ENCODE measurements around the gene LPAR2.

The LPAR2 gene

DNA sequence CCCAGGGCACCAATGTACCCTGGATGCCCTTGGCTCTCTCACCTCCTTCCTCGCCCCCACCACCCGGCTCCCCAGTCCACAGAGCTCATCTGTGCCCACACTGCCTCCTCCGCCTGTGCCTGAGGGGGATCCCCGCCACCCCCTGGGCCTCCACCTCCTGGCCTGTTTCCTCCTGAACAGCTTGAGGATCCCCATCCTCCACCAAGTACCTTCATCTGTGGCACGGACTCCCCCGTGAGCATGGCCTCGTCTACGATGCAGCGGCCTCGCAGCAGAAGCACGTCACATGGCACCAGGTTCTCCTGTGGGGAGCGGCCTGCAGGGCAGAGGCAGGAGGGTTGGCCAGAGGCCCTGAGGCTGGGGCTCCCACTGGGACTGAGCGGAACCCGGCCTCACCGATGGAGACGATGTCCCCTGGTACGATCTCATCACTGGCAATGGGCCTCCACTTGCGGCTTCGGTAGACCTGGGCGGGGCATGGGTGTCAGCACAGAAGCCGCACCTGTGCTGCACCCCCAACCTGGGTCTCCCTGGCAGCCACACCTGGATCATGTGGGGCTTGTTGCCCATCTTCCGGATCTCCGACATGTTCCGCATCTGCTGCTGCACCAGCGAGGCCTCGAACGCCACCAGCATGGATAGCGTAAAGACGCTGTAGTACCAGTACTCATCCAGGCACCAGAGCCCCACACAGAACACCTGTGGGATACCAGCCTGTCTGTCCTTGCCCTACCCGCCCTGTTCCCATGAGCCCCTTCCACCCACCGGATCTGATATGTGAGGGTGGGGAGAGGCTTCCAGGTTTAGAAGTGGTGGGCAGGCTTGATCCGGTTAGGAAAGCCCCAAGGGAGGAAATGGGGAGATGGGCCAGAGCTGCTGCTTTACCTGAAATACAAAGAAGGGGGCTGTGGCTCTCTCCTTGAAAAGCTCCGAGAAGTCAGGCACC is 28.7 kb upstream of the LPAR2 start:
- H3K36me3 ChIP-seq (ENCODE audit: low read depth), result peaks cover 88% of the 10 kb centered on the region
- TF ChIP-seq CTCF (IDR thresholded peaks at IDR 0.05; ENCODE audit: poor library complexity, severe bottlenecking), result no peak

DNA sequence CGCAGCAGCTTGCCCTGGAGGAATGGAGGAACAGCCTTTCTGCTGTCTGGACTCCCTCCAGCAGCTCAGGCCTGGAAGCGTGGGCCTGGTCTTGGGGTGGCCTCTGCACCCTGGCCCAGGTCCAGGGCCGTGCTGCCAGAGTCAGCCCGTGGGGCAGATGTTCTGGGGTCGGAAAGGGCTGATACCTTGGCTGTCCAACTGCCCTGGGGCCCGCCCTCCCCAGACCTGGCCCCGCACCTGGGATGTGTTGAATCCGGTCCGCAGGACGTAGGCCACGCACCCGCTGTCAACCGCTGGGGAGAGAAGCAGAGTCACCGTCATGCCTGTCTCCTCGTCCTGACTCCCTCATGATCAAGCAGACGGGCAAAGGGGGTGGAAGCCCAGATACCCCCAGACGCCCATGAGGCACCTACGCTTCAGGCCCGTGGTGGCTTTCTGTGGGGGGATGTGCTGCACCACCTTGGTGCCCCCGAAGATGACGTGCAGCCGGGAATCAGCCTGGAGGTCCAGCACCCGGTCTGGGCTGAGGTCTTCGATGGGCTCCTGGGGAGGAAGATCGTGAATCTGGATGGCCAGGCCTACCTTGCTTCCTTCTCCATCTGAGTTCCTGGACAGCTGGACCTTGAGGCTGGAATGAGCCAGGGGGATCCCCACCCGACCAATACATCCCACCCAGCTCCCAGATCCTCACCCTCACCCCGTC is 27.8 kb upstream of the LPAR2 start:
- DNase-seq (ENCODE audit: low spot score) (no peak), ATAC-seq (ENCODE audit: low read depth) (no peak)
- Histone ChIP-seq H3K4me3 (ENCODE audit: severe bottlenecking) (no peak overlapping the region), H3K36me3 (ENCODE audit: low read depth) (peaks cover 88% of the 10 kb centered on the region), H3K4me1 (ENCODE audit: insufficient read depth, poor library complexity, severe bottlenecking) (no peaks in the 10 kb centered on the region), H3K27ac (ENCODE audit: poor library complexity, severe bottlenecking) (no peak overlapping the region), H3K27me3 (ENCODE audit: insufficient read depth, poor library complexity, severe bottlenecking) (no peaks in the 10 kb centered on the region), H3K9me3 (ENCODE audit: severe bottlenecking) (no peaks in the 10 kb centered on the region)
- no peak for TF ChIP-seq CTCF (IDR thresholded peaks at IDR 0.05; ENCODE audit: poor library complexity, severe bottlenecking)

More for the DNA sequence above, 28.7 kb upstream of the LPAR2 start:
- ATAC-seq (ENCODE audit: low read depth) (no peak), DNase-seq (ENCODE audit: low spot score) (no peak)
- no peak overlapping the region for H3K4me3 ChIP-seq (ENCODE audit: severe bottlenecking)
- no peaks in the 10 kb centered on the region for H3K27me3 ChIP-seq (ENCODE audit: insufficient read depth, poor library complexity, severe bottlenecking)
- H3K27ac ChIP-seq (ENCODE audit: poor library complexity, severe bottlenecking), result no peak overlapping the region
- H3K9me3 ChIP-seq (ENCODE audit: severe bottlenecking), result no peaks in the 10 kb centered on the region
- H3K4me1 ChIP-seq (ENCODE audit: insufficient read depth, poor library complexity, severe bottlenecking), result no peaks in the 10 kb centered on the region

DNA sequence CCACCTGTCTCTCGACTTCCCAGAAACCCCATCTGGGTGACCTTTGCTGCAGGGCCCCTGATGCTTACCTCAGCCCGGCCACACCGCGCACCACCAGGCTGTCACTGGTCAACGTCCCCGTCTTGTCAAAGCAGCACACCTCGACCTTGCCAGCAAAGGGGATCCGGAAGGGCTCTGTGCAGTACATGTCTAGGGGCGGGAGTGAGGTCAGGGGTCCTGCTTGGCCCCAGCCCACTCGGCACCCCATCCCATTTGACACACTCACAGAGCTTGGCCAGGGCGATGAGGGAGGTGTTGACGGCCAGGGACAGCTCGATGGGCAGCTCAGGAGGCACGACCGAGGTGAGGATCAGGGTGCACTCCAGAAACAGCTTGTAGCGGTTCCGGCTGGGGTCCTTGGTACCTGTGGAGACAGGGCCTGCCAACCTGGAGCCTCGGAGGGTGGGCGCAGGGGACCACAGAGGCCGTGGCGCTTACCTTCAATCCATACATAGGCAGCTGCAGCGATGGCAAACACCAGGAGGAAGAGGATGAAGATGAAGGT is 27.1 kb upstream of the LPAR2 start:
- ATAC-seq (ENCODE audit: low read depth) (no peak), DNase-seq (ENCODE audit: low spot score) (no peak)
- Histone ChIP-seq H3K4me3 (ENCODE audit: severe bottlenecking) (no peak overlapping the region), H3K36me3 (ENCODE audit: low read depth) (peaks cover 91% of the 10 kb centered on the region), H3K4me1 (ENCODE audit: insufficient read depth, poor library complexity, severe bottlenecking) (no peaks in the 10 kb centered on the region), H3K27me3 (ENCODE audit: insufficient read depth, poor library complexity, severe bottlenecking) (no peaks in the 10 kb centered on the region), H3K27ac (ENCODE audit: poor library complexity, severe bottlenecking) (no peak overlapping the region), H3K9me3 (ENCODE audit: severe bottlenecking) (no peaks in the 10 kb centered on the region)
- no peak for TF ChIP-seq CTCF (IDR thresholded peaks at IDR 0.05; ENCODE audit: poor library complexity, severe bottlenecking)

DNA sequence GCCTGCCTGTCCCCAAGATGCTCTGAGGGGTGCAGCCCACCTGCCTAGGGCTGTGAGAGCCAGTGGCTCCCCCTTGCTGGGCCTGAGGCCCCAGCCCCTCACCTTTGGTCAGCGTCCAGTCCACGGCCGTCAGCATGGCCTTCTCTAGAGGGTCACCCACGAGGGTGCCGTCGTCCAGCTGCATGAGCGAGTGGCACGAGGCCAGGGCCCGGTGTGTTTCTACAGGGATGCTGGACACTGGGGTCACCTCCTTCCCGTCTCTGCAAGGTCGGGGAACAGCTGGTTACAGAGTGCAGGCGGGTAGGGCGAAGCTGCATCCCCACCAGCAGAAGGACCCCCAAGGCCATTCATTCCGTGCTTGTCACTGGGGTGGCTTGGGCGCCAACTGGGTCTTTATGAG is 26.4 kb upstream of the LPAR2 start:
- H3K4me1 ChIP-seq (ENCODE audit: insufficient read depth, poor library complexity, severe bottlenecking), result no peaks in the 10 kb centered on the region
- DNase-seq (ENCODE audit: low spot score), result no peak
- no peaks in the 10 kb centered on the region for H3K27me3 ChIP-seq (ENCODE audit: insufficient read depth, poor library complexity, severe bottlenecking)
- no peak overlapping the region for H3K27ac ChIP-seq (ENCODE audit: poor library complexity, severe bottlenecking)
- H3K36me3 ChIP-seq (ENCODE audit: low read depth), result peaks cover 86% of the 10 kb centered on the region
- H3K4me3 ChIP-seq (ENCODE audit: severe bottlenecking), result no peak overlapping the region
- no peak for TF ChIP-seq CTCF (IDR thresholded peaks at IDR 0.05; ENCODE audit: poor library complexity, severe bottlenecking)
- H3K9me3 ChIP-seq (ENCODE audit: severe bottlenecking), result no peaks in the 10 kb centered on the region
- ATAC-seq (ENCODE audit: low read depth), result no peak
